ENCODE results near the gene OSGIN1. TPM values are rescaled to one million over a fixed set of nuclear protein-coding genes. Genes with fewer than 3 reads are reported as not detected.

The OSGIN1 gene
- polyA plus RNA-seq, 1 donor from 2014 or later, result 2.1 TPM

DNA sequence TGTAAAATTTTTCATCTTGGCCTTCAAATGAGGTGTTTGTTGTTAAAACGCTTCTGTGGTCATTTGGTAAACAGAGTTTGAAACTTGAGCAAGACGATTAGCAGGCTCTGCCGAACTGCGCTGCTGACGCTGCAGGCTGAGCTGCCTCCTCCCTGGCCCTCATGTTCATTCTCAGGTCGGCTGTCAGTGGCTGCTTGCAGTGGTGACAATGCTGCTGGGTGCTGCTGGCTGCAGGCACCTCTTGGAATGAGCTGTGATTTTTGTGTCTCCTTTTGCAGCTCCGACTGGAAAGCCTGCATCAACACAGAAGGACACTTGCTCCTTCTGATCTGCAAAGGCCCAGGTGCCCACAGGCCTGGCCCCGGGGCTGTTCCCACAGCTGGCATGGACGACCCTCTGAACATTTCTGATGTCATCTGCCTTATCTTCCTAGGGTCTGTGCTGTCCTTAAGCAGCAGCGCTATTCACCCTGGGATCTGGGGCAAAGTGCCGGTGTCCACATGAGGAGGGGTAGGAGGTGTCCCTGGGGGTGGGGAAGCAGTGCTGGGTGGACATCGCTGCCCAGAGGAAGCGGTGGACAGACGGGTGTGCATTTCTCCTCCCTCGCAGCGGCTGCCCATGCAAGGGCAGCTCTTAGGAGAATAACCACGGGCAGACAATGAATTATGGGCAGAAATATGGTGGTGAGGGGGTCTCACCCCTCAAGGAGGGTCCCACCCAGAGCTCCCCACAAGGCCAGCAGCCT is 23.1 kb upstream of the OSGIN1 start:
- Histone ChIP-seq H3K4me3 (ENCODE audit: low read length) (no peak overlapping the region), H3F3A (ENCODE audit: insufficient read depth, low read length, poor library complexity, severe bottlenecking) (no peaks in the 10 kb centered on the region), H3K4me2 (ENCODE audit: low read length) (no peak overlapping the region), H3K27me3 (ENCODE audit: insufficient read depth, low read depth, low read length) (no peaks in the 10 kb centered on the region), H3K9ac (ENCODE audit: low read length) (no peak overlapping the region), H3K9me2 (ENCODE audit: insufficient read depth, low read length) (no peaks in the 10 kb centered on the region), H3K36me3 (ENCODE audit: insufficient read depth, low read length) (no peaks in the 10 kb centered on the region), H3K27ac (ENCODE audit: low read length) (no peak overlapping the region), H3K9me3 (ENCODE audit: low read length) (no peaks in the 10 kb centered on the region), H2AFZ (ENCODE audit: low read depth, low read length) (no peak overlapping the region), H4K20me1 (ENCODE audit: insufficient read depth) (no peaks in the 10 kb centered on the region), H3K79me2 (replicated peaks; ENCODE audit: insufficient read depth, low read length) (no peaks in the 10 kb centered on the region)
- no peak for TF ChIP-seq REST (IDR thresholded peaks at IDR 0.05; ENCODE audit: borderline replicate concordance)
- TF ChIP-seq EZH2 (IDR thresholded peaks at IDR 0.05; ENCODE audit: borderline replicate concordance, insufficient read depth, low read length, poor library complexity, severe bottlenecking), result no peak
- no peak for TF ChIP-seq EP300 (conservative IDR thresholded peaks at IDR 0.05; ENCODE audit: poor library complexity, severe bottlenecking)
- no peak for TF ChIP-seq SMC3 (conservative IDR thresholded peaks at IDR 0.05; ENCODE audit: poor library complexity)
- no peak for TF ChIP-seq RAD21 (conservative IDR thresholded peaks at IDR 0.05)

GRCh38 chr16:83930730-83931500 is 22.1 kb upstream of the OSGIN1 start:
- Histone ChIP-seq H4K20me1 (ENCODE audit: insufficient read depth) (no peaks in the 10 kb centered on the region), H3K4me2 (ENCODE audit: low read length) (no peak overlapping the region), H3K36me3 (ENCODE audit: insufficient read depth, low read length) (no peaks in the 10 kb centered on the region), H3K79me2 (replicated peaks; ENCODE audit: insufficient read depth, low read length) (no peaks in the 10 kb centered on the region), H3K27me3 (ENCODE audit: insufficient read depth, low read depth, low read length) (no peaks in the 10 kb centered on the region), H3K4me3 (ENCODE audit: low read length) (no peak overlapping the region), H3K9ac (ENCODE audit: low read length) (no peak overlapping the region), H3K9me3 (ENCODE audit: low read length) (no peaks in the 10 kb centered on the region), H3K27ac (ENCODE audit: low read length) (no peak overlapping the region), H3F3A (ENCODE audit: insufficient read depth, low read length, poor library complexity, severe bottlenecking) (no peaks in the 10 kb centered on the region), H3K9me2 (ENCODE audit: insufficient read depth, low read length) (no peaks in the 10 kb centered on the region), H2AFZ (ENCODE audit: low read depth, low read length) (no peak overlapping the region)
- TF ChIP-seq MXI1 (conservative IDR thresholded peaks at IDR 0.05; ENCODE audit: poor library complexity, severe bottlenecking) (no peak), REST (IDR thresholded peaks at IDR 0.05; ENCODE audit: borderline replicate concordance) (no peak), SMC3 (conservative IDR thresholded peaks at IDR 0.05; ENCODE audit: poor library complexity) (no peak), EZH2 (IDR thresholded peaks at IDR 0.05; ENCODE audit: borderline replicate concordance, insufficient read depth, low read length, poor library complexity, severe bottlenecking) (no peak)
- TF ChIP-seq, protein P1, sequence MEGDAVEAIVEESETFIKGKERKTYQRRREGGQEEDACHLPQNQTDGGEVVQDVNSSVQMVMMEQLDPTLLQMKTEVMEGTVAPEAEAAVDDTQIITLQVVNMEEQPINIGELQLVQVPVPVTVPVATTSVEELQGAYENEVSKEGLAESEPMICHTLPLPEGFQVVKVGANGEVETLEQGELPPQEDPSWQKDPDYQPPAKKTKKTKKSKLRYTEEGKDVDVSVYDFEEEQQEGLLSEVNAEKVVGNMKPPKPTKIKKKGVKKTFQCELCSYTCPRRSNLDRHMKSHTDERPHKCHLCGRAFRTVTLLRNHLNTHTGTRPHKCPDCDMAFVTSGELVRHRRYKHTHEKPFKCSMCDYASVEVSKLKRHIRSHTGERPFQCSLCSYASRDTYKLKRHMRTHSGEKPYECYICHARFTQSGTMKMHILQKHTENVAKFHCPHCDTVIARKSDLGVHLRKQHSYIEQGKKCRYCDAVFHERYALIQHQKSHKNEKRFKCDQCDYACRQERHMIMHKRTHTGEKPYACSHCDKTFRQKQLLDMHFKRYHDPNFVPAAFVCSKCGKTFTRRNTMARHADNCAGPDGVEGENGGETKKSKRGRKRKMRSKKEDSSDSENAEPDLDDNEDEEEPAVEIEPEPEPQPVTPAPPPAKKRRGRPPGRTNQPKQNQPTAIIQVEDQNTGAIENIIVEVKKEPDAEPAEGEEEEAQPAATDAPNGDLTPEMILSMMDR (IDR thresholded peaks at IDR 0.05; ENCODE audit: poor library complexity, severe bottlenecking), result no peak
